HG03520 (cell line): Measurements from ENCODE around the gene DPYSL4.

ENCODE experiments used
- ATAC-seq: cut with Tn5 transposase; IDR thresholded peaks from one replicate; pipeline ENCODE4 v1.9.1; 2021; ENCODE audit warnings: mild to moderate bottlenecking, moderate library complexity; ENCODE audit not compliant: unreplicated experiment

Gene DPYSL4

DNA sequence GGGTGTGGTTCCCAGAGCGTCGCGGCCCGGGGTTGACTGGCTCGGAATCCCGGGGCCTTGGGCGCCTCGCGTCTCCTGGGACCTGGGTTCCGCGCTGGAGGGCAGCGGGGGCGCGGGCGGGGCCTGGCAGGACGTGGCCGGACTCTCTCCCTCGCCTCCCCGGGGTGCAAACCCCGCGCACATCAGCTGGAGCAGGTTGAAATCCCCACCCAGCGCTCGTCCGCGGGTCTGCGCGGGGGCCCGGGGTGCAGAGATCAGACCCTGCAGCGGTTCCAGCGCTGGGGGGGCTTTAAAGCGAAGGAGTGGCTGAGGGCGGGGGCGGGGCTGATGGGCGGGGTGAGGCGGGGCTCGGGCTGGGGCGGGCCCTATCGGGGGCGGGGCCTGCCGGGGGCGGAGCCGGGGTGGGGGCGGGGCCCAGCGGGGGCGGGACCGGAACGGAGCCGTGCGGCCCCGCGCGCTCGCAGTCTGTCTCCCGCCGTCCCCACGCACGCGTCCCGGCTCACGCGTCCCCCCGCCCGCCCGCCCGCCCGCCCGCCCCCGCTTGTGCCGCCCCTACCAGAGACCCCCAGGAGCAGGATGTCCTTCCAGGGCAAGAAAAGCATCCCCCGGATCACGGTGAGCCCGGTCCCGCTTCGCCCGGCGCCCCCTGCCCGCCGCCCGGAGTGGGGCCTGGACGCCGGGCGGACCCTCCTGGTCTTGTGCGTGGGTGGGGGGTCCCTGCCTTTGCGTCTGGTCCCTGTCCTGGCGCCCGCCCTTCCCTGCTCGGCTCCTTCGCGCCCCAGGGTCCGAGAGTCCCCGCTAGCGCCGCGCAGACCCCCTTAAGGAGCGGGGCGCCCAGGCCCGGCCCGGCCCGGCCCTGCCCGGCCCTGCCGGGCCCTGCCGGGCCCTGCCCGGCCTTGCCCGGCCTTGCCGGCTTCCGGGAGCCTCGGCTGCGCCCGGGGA, at the start of gene DPYSL4:
Gene DPYSL4 (plus strand): TSS at position 461 of the 942 bp plus-strand sequence. CDS start 116 bp downstream, at position 577.
- no peak for ATAC-seq

DNA sequence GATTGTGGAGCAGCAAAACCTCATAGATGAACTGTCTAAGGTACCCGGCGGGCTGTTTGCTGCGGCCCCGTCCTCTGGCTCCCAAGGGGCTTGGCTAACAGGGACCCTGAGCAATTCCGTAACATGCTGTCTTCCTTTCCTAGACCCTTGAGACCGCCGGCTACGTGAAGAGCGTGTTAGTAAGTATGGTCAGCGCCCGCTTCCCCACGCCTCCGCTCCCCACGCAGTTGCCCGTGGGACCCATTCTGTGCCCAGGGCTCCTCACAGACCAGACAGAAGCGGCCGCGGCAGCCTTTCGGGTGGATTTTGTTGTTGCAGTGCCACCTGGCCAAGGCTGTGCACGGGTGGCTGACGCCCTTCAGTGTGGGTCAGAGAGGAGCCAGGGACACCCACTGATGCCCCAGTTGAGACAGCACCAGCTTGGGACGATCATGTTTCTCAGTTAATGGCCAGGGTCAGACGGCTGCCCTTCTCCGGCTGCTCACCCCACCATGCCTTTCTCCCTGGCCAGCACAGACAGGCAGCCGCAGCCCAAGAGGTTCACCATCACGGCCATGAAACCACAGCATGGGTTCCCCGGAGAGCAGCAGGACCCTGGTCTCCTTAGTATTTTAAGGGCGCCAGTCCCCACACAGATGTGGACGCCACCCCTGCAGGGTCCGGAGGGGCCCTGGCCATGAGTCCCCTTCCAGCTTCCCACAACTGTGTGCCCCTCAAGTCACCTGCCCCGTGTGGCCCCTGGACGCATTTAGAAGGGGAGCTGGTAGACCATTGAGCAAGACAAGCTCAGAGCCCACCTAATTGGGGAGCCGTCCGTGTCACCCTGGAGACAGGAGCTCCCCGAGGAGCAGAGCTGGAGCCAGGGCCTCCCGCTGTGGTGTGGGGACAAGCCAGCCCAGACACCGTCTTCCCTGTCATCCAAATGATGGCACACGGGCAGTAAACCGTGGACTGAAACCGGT, 49.4 kb upstream of the DPYSL4 start:
- ATAC-seq = no peak

DNA sequence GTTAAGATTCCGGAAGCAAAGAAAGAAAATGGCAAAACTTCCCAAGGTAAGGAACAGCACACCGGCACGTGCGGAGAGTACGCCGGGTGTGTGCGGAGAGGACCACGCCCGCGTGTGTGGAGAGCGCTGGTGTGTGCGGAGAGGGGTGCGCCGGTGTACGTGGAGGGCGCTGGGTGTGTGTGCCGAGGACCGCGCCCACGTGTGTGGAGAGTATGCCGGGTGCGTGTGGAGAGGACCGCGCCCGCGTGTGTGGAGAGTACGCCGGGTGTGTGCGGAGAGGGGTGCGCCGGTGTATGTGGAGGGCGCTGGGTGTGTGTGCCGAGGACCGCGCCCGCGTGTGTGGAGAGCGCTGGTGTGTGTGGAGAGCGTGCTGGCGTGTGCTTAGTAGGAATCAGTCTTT, 48.6 kb upstream of the DPYSL4 start:
- no peak for ATAC-seq

DNA sequence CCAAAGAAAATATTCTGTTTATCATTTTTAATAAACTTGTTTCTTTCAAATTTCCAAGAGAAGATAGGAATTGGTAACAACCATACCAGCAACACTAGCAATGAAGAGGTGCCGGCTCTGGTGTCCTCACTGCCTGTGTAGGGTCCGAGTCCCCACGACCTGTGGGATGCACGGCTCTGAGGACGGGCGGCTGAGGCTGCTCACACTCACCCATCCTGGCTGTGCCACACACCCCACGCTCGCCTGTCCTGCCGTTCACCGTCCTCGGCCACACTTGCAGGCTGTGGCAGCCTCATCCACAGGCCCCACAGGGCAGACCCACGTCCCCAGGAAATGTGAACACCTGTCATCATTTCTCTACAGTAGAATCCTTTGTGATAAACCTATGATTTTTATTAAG, 48.2 kb upstream of the DPYSL4 start:
- ATAC-seq = no peak

DNA sequence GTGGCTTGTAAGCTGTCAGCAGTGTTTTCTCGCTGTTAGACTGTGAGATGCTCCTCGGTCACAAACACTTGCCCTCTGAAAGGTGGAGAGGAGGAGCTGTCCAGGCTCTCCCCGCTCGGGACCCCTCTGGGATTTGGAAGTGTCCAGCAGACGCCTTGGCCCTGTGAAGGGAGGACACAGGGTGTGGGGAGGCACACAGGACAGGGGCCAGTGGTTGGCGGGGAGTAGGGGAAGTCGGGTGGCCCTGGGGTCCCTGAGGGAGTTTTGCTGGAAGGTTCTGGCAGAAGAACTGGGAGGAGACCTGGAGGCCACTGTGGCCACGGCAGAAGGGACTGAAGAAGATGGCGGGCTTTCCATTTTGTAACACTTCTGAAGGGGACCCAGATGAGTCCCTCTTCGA, 47.2 kb upstream of the DPYSL4 start:
- ATAC-seq = no peak

DNA sequence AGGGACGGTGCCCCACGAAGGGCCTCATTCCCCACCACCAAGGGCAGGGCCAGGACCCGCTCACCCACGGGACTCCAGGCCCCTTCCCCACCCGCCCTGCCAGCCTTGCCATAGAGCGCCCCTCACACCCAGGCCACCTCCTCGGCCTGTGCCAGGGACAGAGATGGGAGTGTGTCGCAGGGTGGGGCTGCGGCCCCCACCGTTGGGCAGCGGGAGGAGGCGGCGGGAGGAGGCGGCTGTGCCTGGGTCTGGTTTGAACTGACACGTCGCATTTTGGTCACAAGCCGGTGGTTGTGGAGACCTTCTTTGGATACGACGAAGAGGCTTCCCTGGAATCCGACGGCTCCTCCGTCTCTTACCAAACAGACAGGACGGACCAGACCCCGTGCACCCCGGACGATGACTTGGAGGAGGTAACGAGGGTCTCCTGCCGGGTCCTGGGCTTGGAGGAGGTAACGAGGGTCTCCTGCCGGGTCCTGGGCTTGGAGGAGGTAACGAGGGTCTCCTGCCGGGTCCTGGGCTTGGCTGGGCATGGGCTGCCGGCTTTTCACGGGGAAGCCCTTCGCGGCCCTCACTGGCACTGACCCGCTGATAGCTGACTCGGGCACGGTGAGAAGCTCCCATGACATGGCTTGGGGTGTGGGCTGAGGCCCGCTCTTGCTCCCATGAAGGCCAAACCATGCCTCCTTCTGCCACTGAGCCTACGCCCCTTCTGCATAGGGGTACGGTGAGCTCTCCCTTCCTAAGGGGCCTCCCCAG, 46.4 kb upstream of the DPYSL4 start:
- ATAC-seq = no peak

DNA sequence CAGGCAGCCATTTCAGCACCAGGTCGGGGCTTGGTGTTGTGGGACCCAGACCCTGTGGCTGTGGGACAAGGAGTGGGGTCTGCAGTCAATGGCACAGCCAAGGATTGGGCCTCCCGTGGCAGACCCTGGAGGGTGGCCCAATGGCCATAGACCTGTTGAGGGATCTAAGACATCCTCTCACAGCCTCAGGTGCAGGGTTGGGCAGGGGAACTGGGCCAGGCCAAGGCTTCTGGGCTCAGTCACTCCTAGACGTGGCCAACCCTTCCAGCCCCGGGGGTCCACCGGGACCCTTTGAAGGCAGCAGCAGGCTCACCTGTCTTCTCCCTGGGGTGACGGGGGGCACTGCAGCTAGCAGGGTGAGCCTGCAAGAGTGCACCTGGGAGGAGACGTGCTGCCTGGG, 45.7 kb upstream of the DPYSL4 start:
- no peak for ATAC-seq

DNA sequence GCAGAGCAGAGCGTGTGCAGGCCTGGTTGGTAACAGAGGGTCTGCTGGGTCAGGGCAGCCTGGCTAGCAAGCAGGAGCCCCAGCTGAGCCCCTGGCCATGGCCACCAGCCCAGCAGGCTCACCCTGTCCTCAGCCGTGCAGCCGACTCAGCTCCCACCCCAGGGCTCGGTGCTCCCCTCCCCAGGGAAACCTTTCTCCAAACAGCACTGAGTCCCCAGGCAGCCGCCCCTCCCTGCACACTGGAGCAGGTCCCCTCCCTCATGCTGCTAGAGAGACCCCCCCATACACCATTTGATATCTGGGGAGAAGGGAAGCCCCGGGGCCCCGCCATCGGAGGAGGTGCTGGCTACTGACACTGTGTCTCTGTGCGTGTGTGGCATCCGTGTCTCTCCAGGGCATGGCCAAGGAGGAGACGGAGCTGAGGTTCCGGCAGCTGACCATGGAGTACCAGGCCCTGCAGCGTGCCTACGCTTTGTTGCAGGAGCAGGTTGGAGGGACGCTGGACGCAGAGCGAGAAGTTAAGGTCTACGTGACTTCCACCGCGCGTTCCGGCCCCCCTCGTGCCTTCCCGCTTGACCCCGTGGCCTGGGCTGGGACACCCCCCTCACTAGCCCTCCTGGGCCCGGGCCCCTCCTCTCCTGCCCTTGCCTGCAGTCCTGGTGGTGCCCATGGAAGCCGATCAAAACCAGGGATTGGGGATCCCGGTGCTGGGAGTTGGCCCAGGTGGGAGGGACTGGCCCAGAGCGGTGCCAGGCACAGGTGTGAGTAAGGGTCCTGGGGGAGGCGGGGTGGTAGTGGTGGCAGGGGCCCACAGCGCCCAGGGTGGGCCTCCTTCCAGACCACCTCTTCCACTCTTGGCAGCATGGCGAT, 45.0 kb upstream of the DPYSL4 start:
- ATAC-seq = no peak

DNA sequence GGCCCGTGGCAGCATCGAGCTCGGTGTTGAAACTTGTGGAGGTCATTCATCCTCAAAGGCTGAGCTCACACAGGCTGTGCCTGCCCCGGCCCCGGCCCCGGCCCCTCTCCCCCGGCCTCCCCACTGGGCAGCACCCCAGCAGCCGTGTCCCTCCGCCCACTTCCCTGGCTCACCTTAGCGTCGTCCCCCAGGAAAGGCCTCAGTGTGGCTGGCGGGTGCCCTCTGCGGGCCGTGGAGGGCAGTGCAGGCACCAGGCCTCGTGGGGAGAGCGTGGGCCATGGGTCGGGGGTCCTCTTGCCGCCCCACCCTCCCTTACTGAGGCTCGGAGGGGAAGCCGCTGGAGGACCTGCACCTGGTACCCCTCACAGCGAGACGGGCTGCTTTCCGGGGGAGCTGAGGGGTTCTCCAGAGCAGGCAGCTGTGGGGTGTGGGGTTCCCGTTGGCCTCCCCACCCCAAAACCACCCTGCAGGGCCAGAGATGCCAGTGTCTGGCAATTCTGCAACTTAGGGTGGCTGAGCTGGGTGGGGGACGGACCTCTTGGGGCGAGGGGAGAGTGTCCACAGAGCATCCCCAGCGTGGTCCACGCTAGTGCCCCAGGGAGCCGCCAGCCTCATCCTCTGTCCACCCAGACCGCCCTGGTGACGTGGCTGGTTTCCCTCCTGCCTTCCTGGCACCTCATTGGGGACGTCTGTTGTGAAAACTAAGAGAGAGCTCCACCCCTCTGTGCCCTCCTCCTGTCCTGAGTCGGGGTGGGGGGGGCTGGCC, 44.2 kb upstream of the DPYSL4 start:
- ATAC-seq = peak; percentile 53

DNA sequence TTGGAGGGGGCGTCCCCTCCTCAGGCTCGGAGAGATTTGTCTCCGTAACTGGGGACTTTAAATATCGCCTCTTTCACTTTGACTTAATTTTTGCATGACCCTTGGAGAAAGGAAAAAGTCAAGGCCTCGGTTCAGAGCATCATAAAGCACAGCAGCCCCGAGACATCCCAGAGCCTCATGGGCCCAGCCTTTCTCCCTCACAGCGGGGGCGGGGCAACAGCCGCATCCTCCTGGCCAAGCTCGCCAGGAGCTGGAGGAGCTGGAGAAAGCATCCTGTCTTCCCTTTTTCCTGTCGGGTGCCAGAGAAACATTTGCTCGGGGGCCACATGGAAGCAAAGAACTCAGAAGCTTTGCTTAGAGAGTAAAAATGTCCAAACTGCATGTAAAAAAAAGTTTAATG, 43.6 kb upstream of the DPYSL4 start:
- ATAC-seq = no peak

DNA sequence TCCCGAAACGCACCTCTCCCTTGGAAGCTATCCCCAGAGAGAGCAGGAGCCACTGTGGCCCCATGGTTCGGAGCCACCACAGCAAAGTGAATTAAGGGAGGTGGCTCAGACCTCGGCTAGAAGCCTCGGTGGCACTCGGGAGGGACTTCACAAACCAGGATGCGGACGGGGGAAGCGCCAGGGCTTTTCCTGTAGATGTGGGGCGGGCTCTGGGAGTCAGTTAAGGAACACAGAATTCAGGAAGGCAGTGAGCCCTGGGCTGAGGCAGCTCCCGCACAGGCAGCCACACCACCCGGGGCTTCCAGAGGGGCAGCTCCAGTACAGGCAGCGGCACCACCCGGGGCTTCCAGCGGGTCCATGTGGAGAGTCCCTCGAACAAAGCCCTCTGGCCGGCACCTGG, 42.7 kb upstream of the DPYSL4 start:
- ATAC-seq = no peak

DNA sequence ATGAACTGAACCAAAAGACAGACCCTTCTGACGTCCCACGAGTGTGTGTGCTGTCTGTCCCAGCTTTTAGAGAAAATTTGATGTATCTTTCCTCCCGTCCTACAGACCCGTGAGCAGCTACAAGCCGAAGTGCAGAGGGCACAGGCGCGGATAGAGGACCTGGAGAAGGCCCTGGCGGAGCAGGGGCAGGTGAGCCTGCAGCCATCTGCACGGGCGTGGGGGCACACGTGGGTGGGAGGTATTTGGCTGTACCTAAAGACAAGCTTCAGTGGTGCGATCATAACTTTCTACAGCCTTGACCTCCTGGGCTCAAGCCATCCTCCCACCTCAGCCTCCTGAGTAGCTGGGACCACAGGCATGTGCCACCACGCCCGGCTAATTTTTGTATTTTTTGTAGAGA, 41.7 kb upstream of the DPYSL4 start:
- ATAC-seq = no peak

DNA sequence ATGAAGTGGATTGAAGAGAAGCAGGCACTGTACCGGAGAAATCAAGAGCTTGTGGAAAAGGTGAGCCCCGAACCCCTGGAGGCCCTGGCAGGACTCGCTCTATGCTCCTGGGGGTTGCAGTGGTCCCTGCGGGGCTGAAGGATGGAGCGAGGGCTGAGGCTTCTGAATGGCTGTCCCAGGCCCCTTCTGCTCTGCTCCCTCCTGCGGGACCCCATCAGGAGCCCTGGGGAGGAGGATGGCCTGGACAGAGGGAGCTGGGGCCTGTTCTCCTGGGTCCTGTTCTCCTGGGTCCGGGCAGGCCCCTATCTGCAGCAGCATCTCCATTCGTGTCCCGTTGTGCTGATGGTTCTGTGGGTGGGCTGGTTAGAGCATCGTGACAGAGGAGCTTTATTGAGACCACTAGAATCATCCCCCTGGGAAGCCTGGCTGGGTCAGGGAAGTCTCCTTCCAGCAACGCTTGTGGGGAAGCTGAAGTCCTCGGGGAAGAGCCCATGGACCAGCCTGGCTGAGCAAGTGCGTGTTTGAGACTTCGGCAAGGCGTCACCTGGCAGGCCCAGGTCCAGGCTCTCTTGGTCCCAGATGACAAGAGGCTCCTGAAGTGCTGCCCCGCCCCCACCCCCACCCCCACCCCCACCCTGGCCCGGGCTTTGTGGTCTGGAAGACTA, 41.1 kb upstream of the DPYSL4 start:
- no peak for ATAC-seq

DNA sequence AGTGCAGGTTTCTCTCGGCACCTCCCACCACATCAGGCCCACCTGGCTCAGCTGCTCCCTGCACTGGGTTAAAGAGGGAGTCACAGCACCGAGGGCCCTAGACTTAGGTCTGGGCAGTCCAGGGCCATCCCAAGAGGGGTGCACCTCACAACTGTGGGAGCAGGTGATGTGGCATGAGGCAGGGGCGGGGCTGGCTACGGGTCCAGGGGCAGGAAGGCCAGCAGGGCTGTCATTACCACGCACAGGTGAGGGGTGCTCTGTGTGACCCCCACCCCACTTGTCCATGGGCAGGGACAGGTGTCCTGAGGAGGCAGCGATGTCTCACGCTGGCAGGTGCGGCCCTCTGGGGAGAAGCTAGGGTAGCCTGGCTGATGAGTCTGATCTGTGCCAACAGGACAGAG, 40.5 kb upstream of the DPYSL4 start:
- no peak for ATAC-seq

DNA sequence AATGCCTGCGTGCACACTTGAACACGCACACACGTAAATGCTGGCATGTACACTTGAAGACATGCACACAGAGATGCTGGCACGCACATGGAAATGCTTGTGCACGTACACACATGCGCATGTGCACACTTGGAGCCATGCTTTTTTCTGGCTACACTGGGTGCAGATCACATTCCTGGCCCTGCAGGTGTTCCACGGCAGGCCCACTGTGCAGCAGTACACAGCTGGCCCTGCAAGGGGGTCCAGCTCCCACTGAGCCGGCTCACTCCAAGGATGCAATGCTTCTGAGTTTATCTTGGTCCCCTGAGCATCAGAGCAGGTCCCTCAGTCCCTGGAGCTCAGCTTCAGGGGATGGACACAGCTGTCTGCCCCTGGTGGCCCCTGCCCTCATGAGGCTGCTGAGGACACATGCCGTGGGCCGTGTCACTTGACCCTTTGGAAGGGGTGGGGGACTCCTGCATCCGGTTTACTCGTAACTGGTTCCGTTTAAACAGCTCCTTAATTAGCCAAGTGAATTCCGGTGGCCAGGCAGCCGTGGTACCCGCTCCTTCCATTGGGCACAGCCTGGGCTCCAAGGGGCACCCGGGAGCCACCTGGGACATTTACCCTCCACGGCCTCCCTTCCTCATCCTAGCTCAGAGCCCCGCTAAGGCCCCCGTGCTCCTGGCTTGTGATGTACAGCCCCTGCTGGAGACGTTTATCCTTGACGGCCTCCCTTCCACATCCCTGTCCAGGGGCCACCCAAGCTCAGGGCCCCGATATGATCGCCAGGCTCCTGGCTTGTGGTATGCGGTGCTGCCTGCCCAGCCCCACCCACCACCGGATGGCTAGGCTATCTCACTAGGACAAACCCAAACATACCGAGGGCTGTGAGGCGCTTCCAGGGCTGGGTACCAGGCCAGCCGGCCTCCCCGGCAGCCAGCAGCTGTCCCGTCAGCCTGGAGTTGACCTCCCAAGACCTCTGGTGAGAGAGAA, 39.5 kb upstream of the DPYSL4 start:
- ATAC-seq = no peak

DNA sequence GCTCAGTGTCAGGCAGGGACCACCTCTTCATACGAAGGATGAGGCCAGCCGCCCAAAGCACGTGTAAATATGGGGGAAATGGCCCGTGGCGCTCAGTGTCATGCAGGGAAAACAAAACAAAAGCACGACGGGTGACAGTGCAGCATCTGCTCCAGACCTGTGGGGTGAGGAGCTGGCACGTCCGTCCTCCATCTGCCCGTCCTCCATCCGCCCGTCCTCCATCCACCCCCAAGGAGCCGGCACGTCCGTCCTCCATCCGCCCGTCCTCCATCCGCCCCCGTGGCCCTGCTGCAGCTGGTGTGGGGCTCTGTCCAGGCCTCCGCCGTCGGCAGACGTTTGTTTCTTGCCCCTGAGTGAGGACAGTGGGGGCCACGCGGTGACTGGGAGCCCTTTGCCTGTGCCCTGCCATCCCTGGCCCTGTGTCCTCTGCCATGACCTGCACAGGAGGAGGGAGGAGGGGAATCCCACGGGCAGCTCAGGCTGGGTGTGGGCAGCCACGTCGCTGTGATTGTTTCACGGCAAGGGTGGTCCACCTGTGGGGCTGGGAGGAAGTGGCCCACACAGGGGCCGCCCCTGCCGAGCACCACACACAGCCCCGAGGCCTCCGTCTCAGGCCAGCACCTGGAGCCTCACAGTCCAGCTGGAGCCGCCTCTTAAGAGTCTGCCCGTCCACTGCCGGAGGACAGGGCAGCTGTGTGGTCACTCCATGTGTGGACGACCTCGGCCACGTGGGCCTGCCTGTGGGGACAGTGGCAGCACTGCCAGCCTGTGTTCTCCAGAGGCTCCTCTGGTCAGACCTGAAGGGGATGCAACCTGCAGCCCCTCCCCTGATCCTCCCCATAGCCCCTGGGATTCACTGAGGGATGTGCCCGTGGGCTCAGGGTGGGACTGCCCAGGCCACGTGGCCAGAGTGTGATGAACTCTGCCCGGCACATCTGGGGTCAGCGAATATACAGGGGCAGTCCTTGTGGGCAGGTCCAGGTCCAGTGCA, 38.2 kb upstream of the DPYSL4 start:
- ATAC-seq = no peak
